ENCODE data around the gene HMCN2.

- TF ChIP-seq HOXB13 (CRISPR knock-in tag; IDR thresholded peaks at IDR 0.05; ENCODE audit: low read depth) (no peak), POLR2A (IDR thresholded peaks at IDR 0.05; ENCODE audit: low read length) (no peak), EP300 (IDR thresholded peaks at IDR 0.05) (no peak), CEBPB (IDR thresholded peaks at IDR 0.05) (no peak), MAZ (IDR thresholded peaks at IDR 0.05; ENCODE audit: borderline replicate concordance, low read depth, low read length) (no peak), JUN (IDR thresholded peaks at IDR 0.05) (no peak), CHD2 (IDR thresholded peaks at IDR 0.05; ENCODE audit: low read length, partially characterized antibody) (no peak), KDM1A (IDR thresholded peaks at IDR 0.05; ENCODE audit: low read depth) (no peak), HOXA7 (CRISPR knock-in tag; IDR thresholded peaks at IDR 0.05) (no peak), USF2 (IDR thresholded peaks at IDR 0.05) (no peak), EHMT2 (IDR thresholded peaks at IDR 0.05; ENCODE audit: low read depth) (no peak), ZNF302 (CRISPR knock-in tag; IDR thresholded peaks at IDR 0.05) (no peak)
- TF ChIP-seq, protein P1, sequence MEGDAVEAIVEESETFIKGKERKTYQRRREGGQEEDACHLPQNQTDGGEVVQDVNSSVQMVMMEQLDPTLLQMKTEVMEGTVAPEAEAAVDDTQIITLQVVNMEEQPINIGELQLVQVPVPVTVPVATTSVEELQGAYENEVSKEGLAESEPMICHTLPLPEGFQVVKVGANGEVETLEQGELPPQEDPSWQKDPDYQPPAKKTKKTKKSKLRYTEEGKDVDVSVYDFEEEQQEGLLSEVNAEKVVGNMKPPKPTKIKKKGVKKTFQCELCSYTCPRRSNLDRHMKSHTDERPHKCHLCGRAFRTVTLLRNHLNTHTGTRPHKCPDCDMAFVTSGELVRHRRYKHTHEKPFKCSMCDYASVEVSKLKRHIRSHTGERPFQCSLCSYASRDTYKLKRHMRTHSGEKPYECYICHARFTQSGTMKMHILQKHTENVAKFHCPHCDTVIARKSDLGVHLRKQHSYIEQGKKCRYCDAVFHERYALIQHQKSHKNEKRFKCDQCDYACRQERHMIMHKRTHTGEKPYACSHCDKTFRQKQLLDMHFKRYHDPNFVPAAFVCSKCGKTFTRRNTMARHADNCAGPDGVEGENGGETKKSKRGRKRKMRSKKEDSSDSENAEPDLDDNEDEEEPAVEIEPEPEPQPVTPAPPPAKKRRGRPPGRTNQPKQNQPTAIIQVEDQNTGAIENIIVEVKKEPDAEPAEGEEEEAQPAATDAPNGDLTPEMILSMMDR (IDR thresholded peaks at IDR 0.05): no peak
These were observed 19.4 kb upstream of the HMCN2 start for GRCh38 chr9:130246126-130246525.
